ENCODE measurements around the gene PACS2.

DNA sequence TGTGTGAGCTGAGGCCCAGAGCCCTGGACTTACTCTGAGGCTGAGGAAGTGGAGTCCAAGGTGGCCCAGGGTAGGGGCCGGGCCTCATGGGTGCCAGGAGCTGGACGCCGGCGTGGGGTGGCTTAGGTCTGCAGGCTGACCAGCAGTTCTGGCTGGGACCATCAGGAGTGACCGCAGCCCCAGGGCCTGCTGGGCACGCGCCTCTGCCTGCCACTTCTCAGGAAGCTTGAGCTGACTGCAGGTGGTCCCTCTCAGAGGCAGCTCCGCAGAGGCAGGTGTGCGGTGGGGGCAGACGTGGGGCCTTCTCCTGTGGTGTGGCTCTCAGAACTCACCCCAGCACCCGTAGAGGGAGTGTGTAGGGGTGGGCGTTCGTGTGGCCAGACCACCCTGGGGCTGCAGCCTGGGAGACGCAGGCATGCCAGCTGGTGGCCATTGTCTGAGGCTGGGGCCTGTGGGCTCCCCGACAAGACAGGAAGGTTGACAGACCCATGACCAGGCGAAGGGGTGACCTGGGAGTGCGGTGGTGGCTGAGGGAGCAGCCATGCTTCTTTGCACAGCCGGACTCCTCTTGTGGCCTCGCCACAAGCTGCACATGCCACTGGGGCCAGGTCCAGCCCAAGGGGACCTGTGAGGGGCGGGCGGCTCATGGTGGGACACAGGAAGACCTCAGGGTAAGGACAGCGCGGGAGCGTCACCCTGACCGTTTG is 43.7 kb downstream of the PACS2 start:
- TF ChIP-seq CTCF (IDR thresholded peaks at IDR 0.05; ENCODE audit: control extremely low read depth in 1 of 3, insufficient read depth in 1 of 3, low read depth in 1 of 3, low read length in 3 of 3): no peak
- TF ChIP-seq MAX (IDR thresholded peaks at IDR 0.05): no peak
- no peak for TF ChIP-seq RXRA (IDR thresholded peaks at IDR 0.05; ENCODE audit: insufficient read depth, low read depth, low read length)
- no peak for TF ChIP-seq USF2 (IDR thresholded peaks at IDR 0.05; ENCODE audit: low read length)
- no peak for TF ChIP-seq JUN (IDR thresholded peaks at IDR 0.05; ENCODE audit: low read depth, low read length)
- TF ChIP-seq, protein P1, sequence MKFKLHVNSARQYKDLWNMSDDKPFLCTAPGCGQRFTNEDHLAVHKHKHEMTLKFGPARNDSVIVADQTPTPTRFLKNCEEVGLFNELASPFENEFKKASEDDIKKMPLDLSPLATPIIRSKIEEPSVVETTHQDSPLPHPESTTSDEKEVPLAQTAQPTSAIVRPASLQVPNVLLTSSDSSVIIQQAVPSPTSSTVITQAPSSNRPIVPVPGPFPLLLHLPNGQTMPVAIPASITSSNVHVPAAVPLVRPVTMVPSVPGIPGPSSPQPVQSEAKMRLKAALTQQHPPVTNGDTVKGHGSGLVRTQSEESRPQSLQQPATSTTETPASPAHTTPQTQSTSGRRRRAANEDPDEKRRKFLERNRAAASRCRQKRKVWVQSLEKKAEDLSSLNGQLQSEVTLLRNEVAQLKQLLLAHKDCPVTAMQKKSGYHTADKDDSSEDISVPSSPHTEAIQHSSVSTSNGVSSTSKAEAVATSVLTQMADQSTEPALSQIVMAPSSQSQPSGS (IDR thresholded peaks at IDR 0.05; ENCODE audit: low read length): no peak
- TF ChIP-seq POLR2AphosphoS5 (IDR thresholded peaks at IDR 0.05; ENCODE audit: low read depth, low read length): no peak
- TF ChIP-seq SP1 (IDR thresholded peaks at IDR 0.05; ENCODE audit: low read depth, low read length): no peak
- no peak for TF ChIP-seq CHD2 (IDR thresholded peaks at IDR 0.05; ENCODE audit: low read length)
- no peak for TF ChIP-seq JUND (IDR thresholded peaks at IDR 0.05; ENCODE audit: low read length)

Data from H1 (cell line).